Hematopoietic multipotent progenitor cell treated with erythropoietin and hydrocortisone succinate and interleukin-3 and kit ligand, for 17 days (in vitro differentiated cells): Measurements from ENCODE around the gene PTGDS.
"Not testable (repeated sequence)": the region's sequence is repeated elsewhere in the genome, so short reads cannot be mapped to it uniquely, and the experiment has no call there.

Experiments
- DNase-seq: peaks from one replicate; pipeline ENCODE4 v3.0.0-alpha.2; 2015; ENCODE audit warnings: low spot score

Gene PTGDS

GRCh38 chr9:136992819-136993369 is 15.6 kb downstream of the PTGDS start:
- no peak for DNase-seq

GRCh38 chr9:136994180-136994887 is 17.0 kb downstream of the PTGDS start:
- DNase-seq, result no peak

- no peak for DNase-seq
Observed at GRCh38 chr9:136994888-136995230, 17.6 kb downstream of the PTGDS start.

- no peak for DNase-seq
Observed at GRCh38 chr9:136995362-136995761, 18.1 kb downstream of the PTGDS start.

- DNase-seq, result no peak
Observed at GRCh38 chr9:136995772-136996311, 18.5 kb downstream of the PTGDS start.

- DNase-seq, result no peak
Observed at GRCh38 chr9:136996361-136997292, 19.3 kb downstream of the PTGDS start, which contains the start of gene CLIC3. Gene CLIC3 (minus strand): TSS chr9:136996568. CDS start chr9:136996543, 25 bp downstream.

- no peak for DNase-seq
Observed at GRCh38 chr9:136997371-136997770, 20.1 kb downstream of the PTGDS start.

- no peak for DNase-seq
Observed at GRCh38 chr9:136997830-136998234, 20.5 kb downstream of the PTGDS start.

- no peak for DNase-seq
Observed at GRCh38 chr9:137000177-137000930, 23.1 kb downstream of the PTGDS start.

- DNase-seq, result no peak
Observed at GRCh38 chr9:137001857-137002645, 24.7 kb downstream of the PTGDS start.

- DNase-seq, result no peak
Observed at GRCh38 chr9:137002646-137003041, 25.3 kb downstream of the PTGDS start.

- DNase-seq, result not testable (repeated sequence)
Observed at GRCh38 chr9:137004285-137004684, 27.0 kb downstream of the PTGDS start.

- no peak for DNase-seq
Observed at GRCh38 chr9:137006116-137007003, 29.1 kb downstream of the PTGDS start.

- no peak for DNase-seq
Observed at GRCh38 chr9:137007108-137007815, 30.0 kb downstream of the PTGDS start.

GRCh38 chr9:137007816-137008270 is 30.5 kb downstream of the PTGDS start:
- DNase-seq, result no peak

GRCh38 chr9:137008312-137008711 is 31.0 kb downstream of the PTGDS start:
- no peak for DNase-seq

GRCh38 chr9:137009217-137009616 is 31.9 kb downstream of the PTGDS start:
- no peak for DNase-seq

GRCh38 chr9:137009938-137010732 is 32.8 kb downstream of the PTGDS start:
- no peak for DNase-seq
